Panc1 (cell line): Measurements from ENCODE around the gene GPRIN3. TPM values are rescaled to one million over a fixed set of nuclear protein-coding genes. Genes with fewer than 3 reads are reported as not detected.

Experiments
- ATAC-seq: fragments of 200-7000 bp; cut with Tn5 transposase; 2 replicates; pipeline ENCODE4 v1.9.1; 2020; ENCODE audit warnings: mild to moderate bottlenecking, moderate library complexity
- BruUV-seq: library from RNA; stranded (reverse); fragments of 400-500 nt; replicated peaks from 2 replicates; lab custom pipeline; 2021; lab: Mats Ljungman, UMichigan
- CTCF ChIA-PET: fragments of 300-600 bp; sonication (Branson Sonifier 250); formaldehyde crosslinking; loops from one replicate; lab custom pipeline; 2022; ENCODE audit warnings: antibody characterized with exemption; lab: Charles Lee
- POLR2A ChIA-PET: fragments of 300-600 bp; sonication (Branson Sonifier 250); formaldehyde crosslinking; loops from one replicate; lab custom pipeline; 2022; ENCODE audit warnings: antibody characterized with exemption; lab: Charles Lee
- DNase-seq: peaks from one replicate; pipeline ENCODE4 v3.0.0-alpha.2; 2010; ENCODE audit warnings: low read depth, low spot score
- H3K27ac ChIP-seq: 2 replicates; pipeline ENCODE4 v1.5.1; 2011; ENCODE audit warnings: mild to moderate bottlenecking, low read length, inconsistent platforms
- H3K27me3 ChIP-seq: fragments of 200-500 bp; sonication (Bioruptor generic); 2 replicates; pipeline ENCODE4 v1.6.0; 2014; ENCODE audit warnings: low read length, inconsistent platforms; ENCODE audit not compliant: control insufficient read depth, insufficient read depth
- H3K36me3 ChIP-seq: fragments of 200-500 bp; sonication (Bioruptor generic); 2 replicates; pipeline ENCODE4 v1.5.1; 2014; ENCODE audit warnings: inconsistent platforms, mild to moderate bottlenecking, low read length, moderate library complexity; ENCODE audit not compliant: control insufficient read depth, insufficient read depth
- H3K4me1 ChIP-seq: 2 replicates; pipeline ENCODE4 v1.5.1; 2011; ENCODE audit warnings: inconsistent platforms, mild to moderate bottlenecking, low read length, moderate library complexity; ENCODE audit not compliant: control insufficient read depth, insufficient read depth
- H3K4me3 ChIP-seq, 2 experiments: 2 replicates each; pipeline ENCODE4 v1.5.1; 2011 to 2012; ENCODE audit warnings: low read depth in 2 of 2, low read length in 2 of 2, mild to moderate bottlenecking in 2 of 2, inconsistent platforms in 1 of 2, moderate library complexity in 1 of 2
- H3K9me3 ChIP-seq: fragments of 200-500 bp; sonication (Bioruptor generic); 2 replicates; pipeline ENCODE4 v1.5.1; 2014; ENCODE audit warnings: low read depth, mild to moderate bottlenecking, inconsistent platforms, low read length, moderate library complexity; ENCODE audit not compliant: control insufficient read depth, insufficient read depth
- POLR2AphosphoS5 ChIP-seq: IDR thresholded peaks from 2 replicates; pipeline ENCODE4 v1.6.1; 2012; ENCODE audit warnings: mild to moderate bottlenecking, low read depth, low read length, moderate library complexity
- SIN3A ChIP-seq: IDR thresholded peaks from 2 replicates; pipeline ENCODE4 v1.6.1; 2012; ENCODE audit warnings: low read depth, mild to moderate bottlenecking, low read length, moderate library complexity, borderline replicate concordance; ENCODE audit not compliant: insufficient read depth
- TCF7L2 ChIP-seq: IDR thresholded peaks from 2 replicates; pipeline ENCODE4 v1.6.1; 2011; ENCODE audit warnings: mild to moderate bottlenecking, low read depth, low read length, inconsistent platforms
- in situ Hi-C: cut with HindIII; loops from 2 replicates; pipeline ENCODE4 v1.10.0; 2016; ENCODE audit warnings: low sequenced_read_pairs, low pct_unique_long_range_greater_than_20kb
- intact Hi-C: fragments of 100-400 bp; cut with micrococcal nuclease; formaldehyde crosslinking; loops from one replicate; pipeline ENCODE4 v1.10.0; 2022; ENCODE audit not compliant: unreplicated experiment
- total RNA-seq: library from RNA; stranded (reverse); gene quantifications from one replicate; pipeline ENCODE4 v1.2.1, GENCODE V29; 2021; ENCODE audit not compliant: unreplicated experiment
- TF ChIP-seq, protein P1 (sequence below): fragments of 450-650 bp; IDR thresholded peaks from 2 replicates; pipeline ENCODE4 v1.5.1; 2017; ENCODE audit warnings: mild to moderate bottlenecking
- TF ChIP-seq, protein P2 (sequence below), 2 experiments: IDR thresholded peaks; 2 replicates each; pipeline ENCODE4 v1.6.1; 2011 to 2012; ENCODE audit warnings: low read depth in 2 of 2, control low read depth in 1 of 2, low read length in 1 of 2, mild to moderate bottlenecking in 1 of 2, moderate library complexity in 1 of 2; ENCODE audit not compliant: insufficient read depth in 1 of 2

GPRIN3 gene
- total RNA-seq, 1 experiment from 2014 or later: 0.03 TPM

DNA sequence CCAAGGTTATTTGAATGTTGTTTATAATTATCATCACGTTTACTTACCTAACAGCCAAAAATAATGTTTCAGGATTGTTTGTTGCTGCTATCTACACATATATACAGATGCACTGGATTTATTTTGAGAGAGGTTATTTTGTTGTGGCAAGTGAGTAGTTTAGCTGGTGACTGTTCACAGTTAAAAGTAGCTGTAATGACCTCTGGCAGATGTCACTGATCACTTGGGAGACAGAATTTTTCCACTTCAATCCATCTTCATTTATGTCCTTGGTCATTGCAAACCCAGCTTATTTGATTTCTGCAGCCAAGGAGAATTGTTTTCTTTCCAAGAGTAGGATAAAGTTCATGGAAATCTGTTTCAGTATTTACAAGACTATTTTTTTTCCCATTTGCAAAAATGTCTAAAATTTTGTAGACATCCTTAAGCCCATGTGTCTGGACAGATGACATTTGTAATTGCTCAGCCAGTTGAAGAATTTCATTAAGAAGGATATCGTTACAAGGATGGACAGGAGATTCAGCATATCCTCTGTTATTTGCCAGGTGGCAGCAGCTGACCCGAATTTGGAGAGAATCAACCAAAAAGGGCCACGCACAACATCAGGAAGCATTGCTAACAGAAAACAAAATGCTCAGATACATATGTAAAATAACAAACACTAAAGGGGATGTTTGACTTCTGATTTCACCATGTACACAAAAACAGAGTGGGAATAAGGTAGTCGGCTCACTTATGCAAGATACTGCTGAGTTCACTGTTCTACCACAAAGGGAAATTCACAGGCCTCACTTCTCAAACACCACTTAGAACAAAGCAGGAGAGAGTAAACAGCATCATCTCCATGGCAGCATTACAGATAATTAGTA, 64.5 kb downstream of the GPRIN3 start:
- in situ Hi-C loops: no loop called here
- Histone ChIP-seq H3K36me3 (no peaks in the 10 kb centered on the region), H3K27me3 (no peaks in the 10 kb centered on the region; the same call in 1 of the 2 replicates), H3K9me3 (no peaks in the 10 kb centered on the region), H3K4me3 (no peak overlapping the region), H3K4me1 (no peaks in the 10 kb centered on the region), H3K27ac (no peak overlapping the region)
- no TSS peak for BruUV-seq
- ATAC-seq (no peak), DNase-seq (no peak)
- intact Hi-C loops: no loop called here
- ChIA-PET CTCF (no interaction called here), POLR2A (no interaction called here)
- TF ChIP-seq, protein P1, sequence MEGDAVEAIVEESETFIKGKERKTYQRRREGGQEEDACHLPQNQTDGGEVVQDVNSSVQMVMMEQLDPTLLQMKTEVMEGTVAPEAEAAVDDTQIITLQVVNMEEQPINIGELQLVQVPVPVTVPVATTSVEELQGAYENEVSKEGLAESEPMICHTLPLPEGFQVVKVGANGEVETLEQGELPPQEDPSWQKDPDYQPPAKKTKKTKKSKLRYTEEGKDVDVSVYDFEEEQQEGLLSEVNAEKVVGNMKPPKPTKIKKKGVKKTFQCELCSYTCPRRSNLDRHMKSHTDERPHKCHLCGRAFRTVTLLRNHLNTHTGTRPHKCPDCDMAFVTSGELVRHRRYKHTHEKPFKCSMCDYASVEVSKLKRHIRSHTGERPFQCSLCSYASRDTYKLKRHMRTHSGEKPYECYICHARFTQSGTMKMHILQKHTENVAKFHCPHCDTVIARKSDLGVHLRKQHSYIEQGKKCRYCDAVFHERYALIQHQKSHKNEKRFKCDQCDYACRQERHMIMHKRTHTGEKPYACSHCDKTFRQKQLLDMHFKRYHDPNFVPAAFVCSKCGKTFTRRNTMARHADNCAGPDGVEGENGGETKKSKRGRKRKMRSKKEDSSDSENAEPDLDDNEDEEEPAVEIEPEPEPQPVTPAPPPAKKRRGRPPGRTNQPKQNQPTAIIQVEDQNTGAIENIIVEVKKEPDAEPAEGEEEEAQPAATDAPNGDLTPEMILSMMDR: no peak
- TF ChIP-seq, protein P2, sequence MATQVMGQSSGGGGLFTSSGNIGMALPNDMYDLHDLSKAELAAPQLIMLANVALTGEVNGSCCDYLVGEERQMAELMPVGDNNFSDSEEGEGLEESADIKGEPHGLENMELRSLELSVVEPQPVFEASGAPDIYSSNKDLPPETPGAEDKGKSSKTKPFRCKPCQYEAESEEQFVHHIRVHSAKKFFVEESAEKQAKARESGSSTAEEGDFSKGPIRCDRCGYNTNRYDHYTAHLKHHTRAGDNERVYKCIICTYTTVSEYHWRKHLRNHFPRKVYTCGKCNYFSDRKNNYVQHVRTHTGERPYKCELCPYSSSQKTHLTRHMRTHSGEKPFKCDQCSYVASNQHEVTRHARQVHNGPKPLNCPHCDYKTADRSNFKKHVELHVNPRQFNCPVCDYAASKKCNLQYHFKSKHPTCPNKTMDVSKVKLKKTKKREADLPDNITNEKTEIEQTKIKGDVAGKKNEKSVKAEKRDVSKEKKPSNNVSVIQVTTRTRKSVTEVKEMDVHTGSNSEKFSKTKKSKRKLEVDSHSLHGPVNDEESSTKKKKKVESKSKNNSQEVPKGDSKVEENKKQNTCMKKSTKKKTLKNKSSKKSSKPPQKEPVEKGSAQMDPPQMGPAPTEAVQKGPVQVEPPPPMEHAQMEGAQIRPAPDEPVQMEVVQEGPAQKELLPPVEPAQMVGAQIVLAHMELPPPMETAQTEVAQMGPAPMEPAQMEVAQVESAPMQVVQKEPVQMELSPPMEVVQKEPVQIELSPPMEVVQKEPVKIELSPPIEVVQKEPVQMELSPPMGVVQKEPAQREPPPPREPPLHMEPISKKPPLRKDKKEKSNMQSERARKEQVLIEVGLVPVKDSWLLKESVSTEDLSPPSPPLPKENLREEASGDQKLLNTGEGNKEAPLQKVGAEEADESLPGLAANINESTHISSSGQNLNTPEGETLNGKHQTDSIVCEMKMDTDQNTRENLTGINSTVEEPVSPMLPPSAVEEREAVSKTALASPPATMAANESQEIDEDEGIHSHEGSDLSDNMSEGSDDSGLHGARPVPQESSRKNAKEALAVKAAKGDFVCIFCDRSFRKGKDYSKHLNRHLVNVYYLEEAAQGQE (IDR thresholded peaks at IDR 0.05; ENCODE audit: insufficient read depth in 1 of 2, low read depth in 2 of 2, low read length in 1 of 2): no peak
- TF ChIP-seq POLR2AphosphoS5 (no peak), SIN3A (no peak), TCF7L2 (no peak)

DNA sequence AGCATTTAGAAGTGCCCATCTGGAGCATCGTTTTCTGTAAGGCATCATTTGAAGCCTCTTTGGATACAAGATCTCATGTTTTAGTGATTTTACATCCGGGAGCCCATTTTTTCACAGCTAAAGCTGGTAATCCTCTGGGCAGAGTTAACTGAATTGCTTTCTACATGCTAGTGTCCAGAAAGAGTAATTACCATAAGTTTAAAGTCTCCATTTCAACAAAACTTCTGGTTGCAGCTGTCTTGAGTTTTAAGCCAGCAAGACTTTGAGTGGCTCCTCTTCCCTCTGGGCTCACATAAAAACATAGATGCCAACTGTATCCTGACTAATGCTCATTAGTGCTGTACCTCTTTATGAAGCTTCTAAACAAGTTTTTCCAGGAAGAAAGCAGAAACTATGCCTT, 65.4 kb downstream of the GPRIN3 start:
- CTCF ChIA-PET: no interaction called here
- Histone ChIP-seq H3K27ac (no peak overlapping the region), H3K36me3 (no peaks in the 10 kb centered on the region), H3K27me3 (no peaks in the 10 kb centered on the region; the same call in 1 of the 2 replicates), H3K4me3 (no peak overlapping the region), H3K4me1 (no peaks in the 10 kb centered on the region), H3K9me3 (no peaks in the 10 kb centered on the region)
- no TSS peak for BruUV-seq
- DNase-seq (no peak), ATAC-seq (no peak)
- in situ Hi-C loops (no loop called here), intact Hi-C loops (no loop called here)
- POLR2A ChIA-PET: no interaction called here
- TF ChIP-seq POLR2AphosphoS5: no peak
- TF ChIP-seq, protein P2 (IDR thresholded peaks at IDR 0.05; ENCODE audit: insufficient read depth in 1 of 2, low read depth in 2 of 2, low read length in 1 of 2): no peak
- TF ChIP-seq, protein P1: no peak
- no peak for TF ChIP-seq SIN3A
